ENCODE results near the gene SASS6.

Gene SASS6

GRCh38 chr1:100109554-100110066 is 23.1 kb downstream of the SASS6 start:
- DNase-seq: no peak

- no peak for DNase-seq
Measured at GRCh38 chr1:100107696-100108095, 25.0 kb downstream of the SASS6 start.

DNA sequence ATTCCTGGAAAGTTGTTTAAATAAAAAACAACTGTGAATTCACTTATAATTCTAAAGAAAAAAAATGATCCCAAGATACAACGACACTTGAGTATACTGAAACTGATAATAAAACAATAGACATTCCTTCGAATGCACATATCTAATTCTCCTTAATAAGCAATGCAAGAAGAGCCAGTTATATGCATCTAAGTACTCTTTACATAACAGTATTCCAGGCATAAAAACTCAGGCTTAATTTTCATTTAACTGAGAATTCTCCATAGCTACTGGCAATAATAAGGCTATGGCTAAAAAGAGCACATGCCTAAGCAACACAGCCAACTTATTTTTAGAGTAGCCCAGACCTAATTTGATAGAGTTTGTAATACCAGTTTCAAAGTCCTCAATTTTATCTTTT is 31.2 kb downstream of the SASS6 start:
- DNase-seq: no peak

DNA sequence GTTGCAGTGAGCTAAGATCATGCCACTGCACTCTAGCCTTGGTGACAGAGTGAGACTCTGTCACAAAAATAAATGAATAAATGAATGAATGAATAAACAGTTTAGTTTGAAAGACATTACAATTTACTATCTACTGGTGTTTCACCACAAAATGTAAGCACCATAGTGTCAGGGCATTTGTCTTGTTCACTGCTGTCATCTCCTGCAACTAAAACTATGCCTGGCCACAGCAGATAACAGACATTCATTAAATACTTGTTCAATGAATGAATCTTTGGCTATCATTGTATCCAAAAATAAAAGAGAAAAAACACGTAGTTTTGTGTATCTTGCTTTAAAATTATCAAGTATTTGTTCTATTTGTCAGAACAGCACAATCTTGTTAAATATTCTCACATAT is 32.5 kb downstream of the SASS6 start:
- DNase-seq: no peak

DNA sequence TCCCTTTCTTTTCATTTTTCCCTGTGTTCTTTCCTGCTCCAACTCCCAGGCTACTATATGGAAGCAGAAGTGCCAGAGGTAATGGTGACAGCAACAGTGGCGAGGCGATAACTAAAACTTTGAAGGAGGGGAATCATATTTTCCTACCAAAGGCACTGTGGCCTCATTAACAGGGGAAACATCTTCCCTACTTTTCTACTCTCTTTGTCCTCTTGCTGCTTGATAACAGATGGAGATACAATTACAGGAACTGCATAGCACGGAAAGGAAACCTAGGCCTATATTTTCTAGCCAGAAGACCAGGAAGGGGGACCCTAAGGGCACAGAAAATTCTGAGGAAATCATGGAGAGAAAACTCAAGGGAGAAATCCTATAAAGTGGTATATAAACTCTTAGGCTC is 42.3 kb downstream of the SASS6 start:
- DNase-seq: no peak

GRCh38 chr1:100089082-100089481 is 43.6 kb downstream of the SASS6 start:
- no peak for DNase-seq

GRCh38 chr1:100087396-100087795 is 45.3 kb downstream of the SASS6 start:
- no peak for DNase-seq

DNA sequence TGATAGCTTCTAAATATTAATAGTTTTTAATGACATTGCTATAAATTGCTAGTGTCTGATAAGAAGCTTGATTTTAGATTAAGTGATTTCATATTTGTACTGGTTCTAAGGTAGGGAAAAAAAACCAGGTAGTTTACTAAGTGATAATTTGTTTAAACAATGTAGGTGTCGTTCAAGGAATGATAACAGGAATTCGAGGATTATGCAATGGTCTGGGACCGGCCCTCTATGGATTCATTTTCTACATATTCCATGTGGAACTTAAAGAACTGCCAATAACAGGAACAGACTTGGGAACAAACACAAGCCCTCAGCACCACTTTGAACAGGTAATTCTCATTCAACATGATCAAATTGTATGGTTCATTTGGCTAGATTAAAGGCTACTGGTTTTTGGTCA is 52.4 kb downstream of the SASS6 start:
- no peak for DNase-seq

DNA sequence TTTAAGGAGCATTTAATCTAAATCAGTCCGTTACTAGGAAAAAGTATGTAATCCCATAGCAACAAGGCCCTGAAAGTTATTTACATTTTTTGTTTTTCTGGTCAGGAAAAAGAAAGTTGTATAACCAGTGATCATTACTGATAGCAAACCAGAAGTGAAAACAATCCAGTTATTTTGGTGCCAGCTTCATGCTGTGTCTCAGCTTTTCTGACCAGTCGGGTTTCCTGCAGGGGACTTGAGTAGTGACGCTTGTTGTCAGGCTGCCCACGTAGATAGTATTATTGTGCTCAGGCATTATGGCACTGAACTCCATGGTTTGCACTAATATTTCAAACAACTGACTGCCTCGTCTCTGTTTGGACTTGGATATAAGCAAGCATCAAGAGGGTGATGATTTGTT is 55.2 kb downstream of the SASS6 start:
- DNase-seq: peak in 5 of 51 donors; percentile 2 to 7 (median 4)

GRCh38 chr1:100076744-100077143 is 56.0 kb downstream of the SASS6 start:
- DNase-seq: no peak

DNA sequence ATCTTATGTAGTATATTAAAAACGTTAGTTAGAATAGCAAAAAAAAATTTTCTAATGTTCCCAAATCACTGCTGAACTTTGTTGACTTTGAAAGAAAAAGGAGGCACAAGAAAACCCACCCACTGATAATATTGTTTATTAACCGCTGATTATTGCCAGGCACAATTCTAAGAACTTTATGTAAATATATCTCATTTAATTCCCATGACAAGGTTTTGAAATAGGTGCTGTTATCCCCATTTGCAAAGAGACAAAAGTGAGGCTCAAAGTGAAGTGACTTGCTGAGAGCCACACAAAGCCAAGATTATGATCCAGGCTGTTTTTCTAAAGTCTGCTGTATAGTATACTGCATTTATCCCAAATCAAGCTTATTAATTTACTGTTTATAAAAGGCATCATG is 56.4 kb downstream of the SASS6 start:
- no peak for DNase-seq

DNA sequence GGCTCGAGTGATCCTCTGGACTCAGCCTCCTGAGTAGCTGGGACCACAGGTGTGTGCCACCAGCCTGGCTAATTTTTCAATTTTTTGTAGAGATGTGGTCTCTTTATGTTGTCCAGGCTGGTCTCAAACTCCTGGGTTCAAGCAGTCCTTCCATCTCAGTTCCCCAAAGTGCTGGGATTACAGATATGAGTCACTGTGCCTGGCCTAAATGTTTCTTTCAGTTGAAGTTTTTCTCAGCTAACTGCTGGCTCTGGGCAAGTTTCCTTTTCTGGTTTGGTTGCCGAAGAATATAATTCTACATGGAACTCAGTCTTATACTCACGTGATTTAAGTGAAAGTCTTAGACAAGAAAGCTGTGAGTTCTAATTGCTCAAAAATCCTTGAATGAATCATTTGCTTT is 57.0 kb downstream of the SASS6 start:
- no peak for DNase-seq

- peak in 1 of 51 donors; percentile 1 for DNase-seq
Measured at GRCh38 chr1:100074604-100075395, 57.9 kb downstream of the SASS6 start.

DNA sequence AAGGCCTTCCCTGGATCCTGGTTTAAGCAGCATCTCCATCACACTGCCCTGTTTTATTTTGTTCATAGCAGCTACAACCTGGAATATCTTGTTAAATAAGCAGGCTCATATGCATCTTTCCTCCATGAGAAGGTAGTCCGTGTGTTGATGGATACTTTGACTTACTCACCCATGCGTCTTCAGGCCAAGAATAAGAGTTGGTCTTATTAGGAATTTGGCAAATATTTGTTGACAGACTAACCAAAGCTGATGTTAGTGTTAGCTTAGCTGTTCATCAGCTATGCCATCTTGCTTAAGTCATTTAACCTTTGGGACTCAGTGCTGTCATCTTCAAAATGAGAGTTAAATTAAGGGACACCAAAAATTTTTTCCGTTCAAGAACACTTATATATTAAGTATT is 59.2 kb downstream of the SASS6 start:
- DNase-seq: no peak

- DNase-seq: no peak
Measured at GRCh38 chr1:100070201-100070939, 62.4 kb downstream of the SASS6 start.

GRCh38 chr1:100065969-100066227 is 66.8 kb downstream of the SASS6 start:
- no peak for DNase-seq

- DNase-seq: no peak
Measured at GRCh38 chr1:100065183-100065968, 67.4 kb downstream of the SASS6 start.

GRCh38 chr1:100061681-100062080 is 71.0 kb downstream of the SASS6 start:
- no peak for DNase-seq

- DNase-seq: no peak
Measured at GRCh38 chr1:100053727-100054126, 79.0 kb downstream of the SASS6 start.

DNA sequence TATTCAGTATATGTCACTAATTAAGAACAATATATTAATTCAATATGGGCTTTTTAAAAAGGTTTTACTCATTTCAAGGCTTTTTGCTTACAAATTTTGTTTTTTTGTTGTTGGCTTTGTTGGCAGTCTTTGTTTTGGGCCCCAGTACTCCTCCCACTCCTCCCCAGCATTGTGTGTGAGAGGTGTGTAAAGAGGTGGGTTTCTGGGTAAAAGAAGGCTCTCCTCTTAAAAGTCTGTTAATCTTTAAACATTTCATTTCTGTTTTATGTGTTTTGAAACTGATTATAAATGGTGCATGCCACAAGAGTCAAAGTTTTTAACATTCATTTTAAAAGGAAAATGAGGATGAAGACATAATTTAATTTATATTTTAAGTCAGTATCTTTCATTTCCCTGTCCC is 79.6 kb downstream of the SASS6 start:
- DNase-seq: no peak

- DNase-seq: no peak
Measured at GRCh38 chr1:100051893-100052292, 80.8 kb downstream of the SASS6 start.

DNA sequence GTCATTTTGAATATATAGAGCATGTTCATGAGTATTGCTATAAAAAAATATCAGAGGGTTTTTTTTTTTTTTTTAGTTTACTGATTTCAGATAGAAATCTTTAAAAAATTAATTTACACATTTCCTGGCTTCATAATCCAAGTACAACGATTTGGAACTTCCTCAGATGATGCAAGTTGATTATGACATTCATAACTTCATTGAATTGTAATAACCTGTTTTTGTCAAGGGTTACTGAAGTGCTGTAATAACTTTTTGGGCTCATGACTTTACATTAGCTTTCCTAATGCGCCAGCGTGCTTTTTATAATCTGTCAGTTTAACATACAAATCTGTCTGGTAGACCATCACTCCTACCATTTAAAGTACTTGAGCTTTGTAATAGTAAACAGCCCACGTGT is 81.3 kb downstream of the SASS6 start:
- DNase-seq: no peak
